VCaP (cell line): Measurements from ENCODE around the gene DNM2.
"Not testable (repeated sequence)": the region's sequence is repeated elsewhere in the genome, so short reads cannot be mapped to it uniquely, and the experiment has no call there.

ENCODE experiments used
- H3K27ac ChIP-seq: fragments of 450-650 bp; 2 replicates; pipeline ENCODE4 v1.5.1; 2017
- CTCF ChIP-seq: fragments of 450-650 bp; conservative IDR thresholded peaks from 2 replicates; pipeline ENCODE4 v1.5.1; 2017; ENCODE audit warnings: mild to moderate bottlenecking, moderate library complexity

Gene DNM2

GRCh38 chr19:10854350-10855089 lies 136.6 kb downstream of the DNM2 start:
- TF ChIP-seq CTCF = no peak
- no peak overlapping the region for H3K27ac ChIP-seq

- H3K27ac ChIP-seq = no peak overlapping the region
- no peak; the same call in 1 of the 2 replicates for TF ChIP-seq CTCF
These were observed 138.1 kb downstream of the DNM2 start for GRCh38 chr19:10855879-10856522.

- H3K27ac ChIP-seq = not testable (repeated sequence)
These were observed 139.0 kb downstream of the DNM2 start for GRCh38 chr19:10856899-10857298.

GRCh38 chr19:10858204-10858828 lies 140.4 kb downstream of the DNM2 start:
- H3K27ac ChIP-seq = no peak overlapping the region
- TF ChIP-seq CTCF = peak; percentile 39

GRCh38 chr19:10861103-10861651 lies 143.3 kb downstream of the DNM2 start:
- H3K27ac ChIP-seq = no peak overlapping the region
- no peak for TF ChIP-seq CTCF

- peak overlapping the region; percentile 44; the same call in 1 of the 2 replicates for H3K27ac ChIP-seq
- no peak for TF ChIP-seq CTCF
These were observed 144.8 kb downstream of the DNM2 start for GRCh38 chr19:10862561-10863106.

- peak overlapping the region; percentile 44; the same call in 1 of the 2 replicates for H3K27ac ChIP-seq
- TF ChIP-seq CTCF = no peak
These were observed 145.3 kb downstream of the DNM2 start for GRCh38 chr19:10863107-10863717.
